Esophagus muscularis mucosa (tissue), 4 donors: ENCODE data around the gene TPK1.

Experiments
- CTCF ChIP-seq, 3 experiments: fragments of 200-600 bp in 2 of 3; fragments of 450-650 bp in 1 of 3; sonication (generic) in 2 of 3; IDR thresholded peaks; one replicate each; pipeline ENCODE4 v1.5.1; 2017 to 2019; ENCODE audit warnings: antibody characterized with exemption in 3 of 3, mild to moderate bottlenecking in 2 of 3, moderate library complexity in 1 of 3
- EP300 ChIP-seq: sonication (generic); formaldehyde crosslinking; IDR thresholded peaks from one replicate; pipeline ENCODE4 v1.6.1; 2017; ENCODE audit warnings: antibody characterized with exemption
- POLR2A ChIP-seq: fragments of 450-650 bp; IDR thresholded peaks from one replicate; pipeline ENCODE4 v1.6.1; 2017; ENCODE audit warnings: antibody characterized with exemption, moderate library complexity, mild to moderate bottlenecking, low read depth
- POLR2AphosphoS5 ChIP-seq, 2 donors: sonication (generic); formaldehyde crosslinking; IDR thresholded peaks; one replicate each; pipeline ENCODE4 v1.6.1; 2017; ENCODE audit warnings: antibody characterized with exemption in 2 of 2

GRCh38 chr7:144834641-144835144 is 1.2 kb downstream of the TPK1 start:
- TF ChIP-seq CTCF (IDR thresholded peaks at IDR 0.05) (no peak), POLR2AphosphoS5 (IDR thresholded peaks at IDR 0.05) (no peak), EP300 (no peak), POLR2A (no peak)
